GM23248 (cell line): Measurements from ENCODE around the gene CCDC117. TPM values are rescaled to one million over a fixed set of nuclear protein-coding genes. Genes with fewer than 3 reads are reported as not detected.
"Not testable (repeated sequence)": the region's sequence is repeated elsewhere in the genome, so short reads cannot be mapped to it uniquely, and the experiment has no call there.

Source experiments
- DNase-seq: peaks from one replicate; pipeline ENCODE4 v3.0.0-alpha.2; 2015
- H2AFZ ChIP-seq: fragments of 200-600 bp; sonication (generic); 2 replicates; pipeline ENCODE4 v1.6.1; 2016; ENCODE audit warnings: antibody characterized with exemption
- H3F3A ChIP-seq: fragments of 200-600 bp; sonication (generic); 2 replicates; pipeline ENCODE4 v1.6.1; 2016; ENCODE audit warnings: mild to moderate bottlenecking, antibody characterized with exemption, mixed run types; ENCODE audit not compliant: insufficient read depth
- H3K27ac ChIP-seq: fragments of 200-600 bp; sonication (generic); 2 replicates; pipeline ENCODE4 v1.5.1; 2016; ENCODE audit warnings: mild to moderate bottlenecking
- H3K27me3 ChIP-seq: fragments of 200-600 bp; sonication (generic); replicated peaks from 2 replicates; pipeline ENCODE4 v1.6.1; 2016; ENCODE audit warnings: mild to moderate bottlenecking; ENCODE audit not compliant: insufficient read depth
- H3K36me3 ChIP-seq: fragments of 200-600 bp; sonication (generic); 2 replicates; pipeline ENCODE4 v1.6.1; 2016; ENCODE audit warnings: low read depth, mild to moderate bottlenecking
- H3K4me1 ChIP-seq: fragments of 200-600 bp; sonication (generic); 2 replicates; pipeline ENCODE4 v1.6.1; 2016; ENCODE audit warnings: mild to moderate bottlenecking; ENCODE audit not compliant: insufficient read depth
- H3K4me2 ChIP-seq: fragments of 200-600 bp; sonication (generic); one replicate; pipeline ENCODE4 v1.6.1; 2016; ENCODE audit warnings: mild to moderate bottlenecking; ENCODE audit not compliant: unreplicated experiment
- H3K4me3 ChIP-seq: fragments of 200-600 bp; sonication (generic); 2 replicates; pipeline ENCODE4 v1.5.1; 2016; ENCODE audit warnings: mild to moderate bottlenecking
- H3K79me2 ChIP-seq: fragments of 200-600 bp; sonication (generic); 2 replicates; pipeline ENCODE4 v1.6.1; 2016; ENCODE audit warnings: mild to moderate bottlenecking; ENCODE audit not compliant: insufficient read depth
- H3K9ac ChIP-seq: fragments of 200-600 bp; sonication (generic); 2 replicates; pipeline ENCODE4 v1.6.1; 2016; ENCODE audit warnings: mild to moderate bottlenecking
- H3K9me2 ChIP-seq: fragments of 200-600 bp; sonication (generic); 2 replicates; pipeline ENCODE4 v1.6.1; 2016; ENCODE audit warnings: mixed run types, mild to moderate bottlenecking, moderate library complexity; ENCODE audit not compliant: insufficient read depth
- H3K9me3 ChIP-seq: fragments of 200-600 bp; sonication (generic); one replicate; pipeline ENCODE4 v1.6.1; 2017; ENCODE audit warnings: low read depth
- H4K20me1 ChIP-seq: fragments of 200-600 bp; sonication (generic); 2 replicates; pipeline ENCODE4 v1.6.0; 2016; ENCODE audit not compliant: insufficient read depth
- EZH2 ChIP-seq: fragments of 200-600 bp; sonication (generic); IDR thresholded peaks from 2 replicates; pipeline ENCODE4 v1.6.1; 2018; ENCODE audit warnings: antibody characterized with exemption, mild to moderate bottlenecking; ENCODE audit not compliant: insufficient read depth, poor library complexity, severe bottlenecking
- EZH2phosphoT487 ChIP-seq: fragments of 200-600 bp; sonication (generic); IDR thresholded peaks from 2 replicates; pipeline ENCODE4 v1.6.1; 2018; ENCODE audit warnings: antibody characterized with exemption, moderate library complexity, mild to moderate bottlenecking, low read depth; ENCODE audit not compliant: insufficient read depth
- WGBS, 2 experiments: methylation state at CpG; one replicate each; pipeline ENCODE4 v1.1.6; 2015 to 2017; ENCODE audit warnings: low lambda C conversion rate in 2 of 2, low coverage in 1 of 2; ENCODE audit errors: missing lambda C conversion rate in 2 of 2; 5-methylcytosine and 5-hydroxymethylcytosine counted together
- in situ Hi-C: fragments of 300-500 bp; cut with MboI; formaldehyde crosslinking; loops from 2 replicates; pipeline ENCODE4 v1.15.0; 2020
- polyA plus RNA-seq: library from polyadenylated mRNA; unstranded; fragments of >200 nt; fragmentation: Nextera tagmentation; extraction: Ambion mirVana; gene quantifications from 2 replicates; pipeline ENCODE4 v1.2.1, GENCODE V29; 2016
- total RNA-seq: library from RNA; depleted of rRNA; stranded (reverse); fragments of >200 nt; shearing (Covaris generic); gene quantifications from 2 replicates; pipeline ENCODE4 v1.2.3, GENCODE V29; 2014

The CCDC117 gene
- total and polyA plus RNA-seq, 2 experiments from 2014 or later, result 14.6 to 24.2 TPM

GRCh38 chr22:28819253-28820096 is 47.0 kb downstream of the CCDC117 start:
- Histone ChIP-seq H3K4me3 (no peak overlapping the region), H4K20me1 (no peaks in the 10 kb centered on the region), H3K9me2 (no peaks in the 10 kb centered on the region), H3K27ac (no peak overlapping the region), H3K79me2 (no peaks in the 10 kb centered on the region), H3K4me1 (no peaks in the 10 kb centered on the region), H3F3A (no peaks in the 10 kb centered on the region), H3K9ac (no peak overlapping the region), H3K27me3 (no peaks in the 10 kb centered on the region), H2AFZ (no peak overlapping the region), H3K36me3 (no peaks in the 10 kb centered on the region), H3K9me3 (no peaks in the 10 kb centered on the region), H3K4me2 (no peak overlapping the region)
- DNase-seq, result no peak
- in situ Hi-C loops, result loop anchor here (10.0 kb wide), 2 partner anchors 215 to 795 kb away; no protein-coding TSS in a partner anchor
- 71 to 76% methylated on average over 5 of the region's 5 CpGs for WGBS, 2 experiments
- TF ChIP-seq EZH2phosphoT487 (no peak), EZH2 (no peak)

GRCh38 chr22:28820885-28821284 is 48.4 kb downstream of the CCDC117 start:
- no peak overlapping the region for H3K27ac ChIP-seq
- WGBS, 2 experiments, result 69 to 83% methylated on average over 2 of the region's 2 CpGs
- H3K9me3 ChIP-seq, result no peaks in the 10 kb centered on the region
- no peak for DNase-seq
- H2AFZ ChIP-seq, result no peak overlapping the region
- TF ChIP-seq EZH2phosphoT487, result no peak
- no peak for TF ChIP-seq EZH2
- no peaks in the 10 kb centered on the region for H3K79me2 ChIP-seq
- no peaks in the 10 kb centered on the region for H4K20me1 ChIP-seq
- no peaks in the 10 kb centered on the region for H3K36me3 ChIP-seq
- H3K4me3 ChIP-seq, result no peak overlapping the region
- in situ Hi-C loops, result loop anchor here (10.0 kb wide), 2 partner anchors 216 to 796 kb away; no protein-coding TSS in a partner anchor
- no peak overlapping the region for H3K9ac ChIP-seq
- no peaks in the 10 kb centered on the region for H3F3A ChIP-seq
- H3K9me2 ChIP-seq, result no peaks in the 10 kb centered on the region
- no peaks in the 10 kb centered on the region for H3K27me3 ChIP-seq
- H3K4me1 ChIP-seq, result no peaks in the 10 kb centered on the region
- no peak overlapping the region for H3K4me2 ChIP-seq

GRCh38 chr22:28821452-28821851 is 49.0 kb downstream of the CCDC117 start:
- Histone ChIP-seq H3F3A (no peaks in the 10 kb centered on the region), H3K9me3 (no peaks in the 10 kb centered on the region), H3K36me3 (no peaks in the 10 kb centered on the region), H3K79me2 (no peaks in the 10 kb centered on the region), H3K9me2 (no peaks in the 10 kb centered on the region), H3K9ac (no peak overlapping the region), H4K20me1 (no peaks in the 10 kb centered on the region), H2AFZ (no peak overlapping the region), H3K27me3 (no peaks in the 10 kb centered on the region), H3K4me2 (no peak overlapping the region), H3K27ac (no peak overlapping the region), H3K4me3 (no peak overlapping the region), H3K4me1 (no peaks in the 10 kb centered on the region)
- WGBS, 2 experiments, result 88 to 94% methylated on average over 1 of the region's 1 CpG
- in situ Hi-C loops, result loop anchor here (10.0 kb wide), 2 partner anchors 217 to 797 kb away; no protein-coding TSS in a partner anchor
- no peak for DNase-seq
- TF ChIP-seq EZH2 (no peak), EZH2phosphoT487 (no peak)

GRCh38 chr22:28822930-28823551 is 50.5 kb downstream of the CCDC117 start:
- Histone ChIP-seq H3K4me2 (no peak overlapping the region), H3K27me3 (no peaks in the 10 kb centered on the region), H3K4me3 (no peak overlapping the region), H3K27ac (no peak overlapping the region), H2AFZ (no peak overlapping the region), H3K4me1 (no peaks in the 10 kb centered on the region), H4K20me1 (no peaks in the 10 kb centered on the region), H3K9ac (no peak overlapping the region), H3F3A (no peaks in the 10 kb centered on the region), H3K9me2 (no peaks in the 10 kb centered on the region), H3K9me3 (no peaks in the 10 kb centered on the region), H3K36me3 (no peaks in the 10 kb centered on the region), H3K79me2 (no peaks in the 10 kb centered on the region)
- no peak for DNase-seq
- no peak for TF ChIP-seq EZH2
- TF ChIP-seq EZH2phosphoT487, result no peak
- in situ Hi-C loops, result loop anchor here (10.0 kb wide), 2 partner anchors 218 to 798 kb away; no protein-coding TSS in a partner anchor
- WGBS, 2 experiments, result 95 to 96% methylated on average over 4 of the region's 4 CpGs

GRCh38 chr22:28824455-28824854 is 52.0 kb downstream of the CCDC117 start:
- in situ Hi-C loops, result loop anchor here (10.0 kb wide), 2 partner anchors 220 to 800 kb away; no protein-coding TSS in a partner anchor
- H3K9me2 ChIP-seq, H3K4me3 ChIP-seq, H3K4me1 ChIP-seq, H4K20me1 ChIP-seq, H3F3A ChIP-seq, H3K9me3 ChIP-seq, H3K79me2 ChIP-seq, H3K36me3 ChIP-seq, DNase-seq, H2AFZ ChIP-seq, H3K27me3 ChIP-seq, H3K9ac ChIP-seq, H3K4me2 ChIP-seq, H3K27ac ChIP-seq: not testable (repeated sequence)
- 92 to 97% methylated on average over 9 of the region's 9 CpGs for WGBS, 2 experiments

- not testable (repeated sequence) for DNase-seq, H3K4me1 ChIP-seq, H3K9me2 ChIP-seq, H3K9ac ChIP-seq, H2AFZ ChIP-seq, H4K20me1 ChIP-seq, H3F3A ChIP-seq, H3K9me3 ChIP-seq, H3K27me3 ChIP-seq, H3K4me2 ChIP-seq, H3K79me2 ChIP-seq, H3K4me3 ChIP-seq, H3K27ac ChIP-seq, H3K36me3 ChIP-seq
- WGBS, 2 experiments, result 83% methylated on average over 4 of the region's 4 CpGs
- in situ Hi-C loops, result loop anchor here (10.0 kb wide), 2 partner anchors 222 to 802 kb away; no protein-coding TSS in a partner anchor
These were observed 53.9 kb downstream of the CCDC117 start for GRCh38 chr22:28826430-28826829.
